ENCODE results near the gene GRM7.

The GRM7 gene

GRCh38 chr3:7657214-7658112 is 796.5 kb downstream of the GRM7 start:
- TF ChIP-seq, protein P1, sequence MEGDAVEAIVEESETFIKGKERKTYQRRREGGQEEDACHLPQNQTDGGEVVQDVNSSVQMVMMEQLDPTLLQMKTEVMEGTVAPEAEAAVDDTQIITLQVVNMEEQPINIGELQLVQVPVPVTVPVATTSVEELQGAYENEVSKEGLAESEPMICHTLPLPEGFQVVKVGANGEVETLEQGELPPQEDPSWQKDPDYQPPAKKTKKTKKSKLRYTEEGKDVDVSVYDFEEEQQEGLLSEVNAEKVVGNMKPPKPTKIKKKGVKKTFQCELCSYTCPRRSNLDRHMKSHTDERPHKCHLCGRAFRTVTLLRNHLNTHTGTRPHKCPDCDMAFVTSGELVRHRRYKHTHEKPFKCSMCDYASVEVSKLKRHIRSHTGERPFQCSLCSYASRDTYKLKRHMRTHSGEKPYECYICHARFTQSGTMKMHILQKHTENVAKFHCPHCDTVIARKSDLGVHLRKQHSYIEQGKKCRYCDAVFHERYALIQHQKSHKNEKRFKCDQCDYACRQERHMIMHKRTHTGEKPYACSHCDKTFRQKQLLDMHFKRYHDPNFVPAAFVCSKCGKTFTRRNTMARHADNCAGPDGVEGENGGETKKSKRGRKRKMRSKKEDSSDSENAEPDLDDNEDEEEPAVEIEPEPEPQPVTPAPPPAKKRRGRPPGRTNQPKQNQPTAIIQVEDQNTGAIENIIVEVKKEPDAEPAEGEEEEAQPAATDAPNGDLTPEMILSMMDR (IDR thresholded peaks at IDR 0.05; ENCODE audit: control insufficient read depth, extremely low read depth, insufficient read depth), result no peak
- no peak overlapping the region for H3K4me3 ChIP-seq (ENCODE audit: low read depth, low read length)
- DNase-seq (ENCODE audit: low read depth), result no peak

DNA sequence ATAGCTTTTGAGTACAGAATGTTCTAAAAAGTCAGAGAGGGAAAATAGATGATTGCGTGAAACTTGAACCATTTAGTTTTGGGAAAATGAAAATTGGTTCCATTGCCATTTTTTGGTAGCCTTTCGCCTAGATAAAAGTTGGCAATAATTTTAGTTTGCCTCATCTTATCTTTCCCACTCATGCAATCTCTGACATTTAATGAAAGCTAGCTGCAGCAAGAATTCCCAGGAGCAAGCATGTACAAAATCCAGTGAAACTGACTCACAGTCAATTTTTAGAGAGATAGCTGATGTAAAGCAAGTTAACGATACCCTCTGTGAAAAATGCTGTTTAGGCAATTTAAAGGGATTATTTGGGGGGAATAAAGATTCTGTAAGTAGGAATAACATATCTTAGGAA is 797.4 kb downstream of the GRM7 start:
- TF ChIP-seq, protein P1 (IDR thresholded peaks at IDR 0.05; ENCODE audit: control insufficient read depth, extremely low read depth, insufficient read depth), result no peak
- no peak overlapping the region for H3K4me3 ChIP-seq (ENCODE audit: low read depth, low read length)
- no peak for DNase-seq (ENCODE audit: low read depth)

GRCh38 chr3:7659079-7659478 is 798.2 kb downstream of the GRM7 start:
- TF ChIP-seq, protein P1 (IDR thresholded peaks at IDR 0.05; ENCODE audit: control insufficient read depth, extremely low read depth, insufficient read depth), result no peak

GRCh38 chr3:7663771-7664170 is 802.9 kb downstream of the GRM7 start:
- no peak for DNase-seq (ENCODE audit: low read depth)
- H3K4me3 ChIP-seq (ENCODE audit: low read depth, low read length), result no peak overlapping the region
- TF ChIP-seq, protein P1 (IDR thresholded peaks at IDR 0.05; ENCODE audit: control insufficient read depth, extremely low read depth, insufficient read depth), result no peak

More at GRCh38 chr3:7659079-7659478, 798.2 kb downstream of the GRM7 start:
- H3K4me3 ChIP-seq (ENCODE audit: low read depth, low read length), result no peak overlapping the region
- no peak for DNase-seq (ENCODE audit: low read depth)

DNA sequence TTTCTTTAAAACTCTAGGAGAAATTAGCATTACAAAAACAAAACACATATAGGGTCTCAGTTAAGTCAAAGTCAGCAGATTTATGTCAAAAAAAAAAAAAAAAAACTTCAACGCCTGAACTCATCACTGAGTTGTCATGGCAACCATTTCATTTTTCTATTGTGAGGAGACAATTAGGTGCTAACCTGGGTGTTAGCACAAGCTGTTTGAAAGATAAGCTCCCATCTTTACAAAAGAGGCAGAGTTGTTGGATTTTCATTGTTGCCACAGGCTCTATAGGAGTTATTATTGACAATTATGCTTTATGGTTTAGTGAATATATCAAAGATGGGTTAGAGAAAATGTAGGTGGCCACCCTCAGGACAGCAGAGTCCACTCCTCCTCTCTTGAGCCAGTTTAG is 806.9 kb downstream of the GRM7 start:
- H3K4me3 ChIP-seq (ENCODE audit: low read depth, low read length), result no peak overlapping the region
- TF ChIP-seq, protein P1 (IDR thresholded peaks at IDR 0.05; ENCODE audit: control insufficient read depth, extremely low read depth, insufficient read depth), result no peak
- DNase-seq (ENCODE audit: low read depth), result no peak

GRCh38 chr3:7669641-7670040 is 808.7 kb downstream of the GRM7 start:
- TF ChIP-seq, protein P1 (IDR thresholded peaks at IDR 0.05; ENCODE audit: control insufficient read depth, extremely low read depth, insufficient read depth), result no peak
- DNase-seq (ENCODE audit: low read depth), result no peak
- H3K4me3 ChIP-seq (ENCODE audit: low read depth, low read length), result no peak overlapping the region
